NAMALWA (cell line): ENCODE measurements around the gene C2orf66.

ENCODE experiments used
- DNase-seq: peaks from one replicate; pipeline ENCODE4 v3.0.0-alpha.2; 2015; ENCODE audit warnings: low spot score

The C2orf66 gene

GRCh38 chr2:196759378-196759706, 49.8 kb downstream of the C2orf66 start:
- no peak for DNase-seq

- DNase-seq = peak; percentile 40
Observed at GRCh38 chr2:196758474-196759377, 50.4 kb downstream of the C2orf66 start.
